HUES6 (cell line): ENCODE results near the gene MPC2.

ENCODE experiments used
- H3K27ac ChIP-seq: 2 replicates; pipeline ENCODE4 v1.7.0; 2013; ENCODE audit warnings: low read depth, mild to moderate bottlenecking, low read length, inconsistent platforms
- H3K27me3 ChIP-seq: 2 replicates; pipeline ENCODE4 v1.6.1; 2013; ENCODE audit warnings: low read length; ENCODE audit not compliant: control insufficient read depth, insufficient read depth
- H3K36me3 ChIP-seq: 2 replicates; pipeline ENCODE4 v1.6.1; 2013; ENCODE audit warnings: low read length; ENCODE audit not compliant: control insufficient read depth, insufficient read depth
- H3K4me1 ChIP-seq: 2 replicates; pipeline ENCODE4 v1.6.1; 2013; ENCODE audit warnings: low read length; ENCODE audit not compliant: control insufficient read depth, insufficient read depth
- H3K4me3 ChIP-seq: 2 replicates; pipeline ENCODE4 v1.5.1; 2013; ENCODE audit warnings: low read depth, low read length
- H3K9ac ChIP-seq: one replicate; pipeline ENCODE4 v1.6.1; 2013; ENCODE audit warnings: mild to moderate bottlenecking, low read length
- H3K9me3 ChIP-seq: 2 replicates; pipeline ENCODE4 v1.6.1; 2013; ENCODE audit warnings: low read depth, low read length; ENCODE audit not compliant: control insufficient read depth, insufficient read depth

The MPC2 gene

GRCh38 chr1:167922611-167923074 lies 14.2 kb downstream of the MPC2 start:
- H3K27ac ChIP-seq: no peak overlapping the region
- H3K4me3 ChIP-seq: no peak overlapping the region

GRCh38 chr1:167922023-167922422 lies 14.8 kb downstream of the MPC2 start:
- Histone ChIP-seq H3K36me3 (0 out of 2 replicates have a peak, but pooled peaks cover 2% of the 10 kb centered on the region), H3K27me3 (no peaks in the 10 kb centered on the region), H3K9ac (no peak overlapping the region), H3K4me1 (peaks cover 8% of the 10 kb centered on the region), H3K4me3 (no peak overlapping the region), H3K9me3 (no peaks in the 10 kb centered on the region), H3K27ac (no peak overlapping the region)

More at GRCh38 chr1:167922611-167923074, 14.2 kb downstream of the MPC2 start:
- no peak overlapping the region for H3K9ac ChIP-seq
- no peaks in the 10 kb centered on the region for H3K36me3 ChIP-seq
- H3K9me3 ChIP-seq: no peaks in the 10 kb centered on the region
- no peaks in the 10 kb centered on the region for H3K27me3 ChIP-seq
- peaks cover 10% of the 10 kb centered on the region for H3K4me1 ChIP-seq

GRCh38 chr1:167916766-167917511 lies 19.9 kb downstream of the MPC2 start:
- Histone ChIP-seq H3K4me3 (no peak overlapping the region), H3K9ac (no peak overlapping the region), H3K27me3 (no peaks in the 10 kb centered on the region), H3K9me3 (no peaks in the 10 kb centered on the region), H3K36me3 (0 out of 2 replicates have a peak, but pooled peaks cover 2% of the 10 kb centered on the region), H3K27ac (no peak overlapping the region), H3K4me1 (peaks cover 15% of the 10 kb centered on the region)

- no peak overlapping the region for H3K4me3 ChIP-seq
- H3K9me3 ChIP-seq: peaks cover 2% of the 10 kb centered on the region
- peaks cover 20% of the 10 kb centered on the region for H3K4me1 ChIP-seq
- no peak overlapping the region for H3K9ac ChIP-seq
- H3K27ac ChIP-seq: no peak overlapping the region
- H3K36me3 ChIP-seq: 0 out of 2 replicates have a peak, but pooled peaks cover 2% of the 10 kb centered on the region
- no peaks in the 10 kb centered on the region for H3K27me3 ChIP-seq
Observed at GRCh38 chr1:167915569-167915968, 21.3 kb downstream of the MPC2 start.

GRCh38 chr1:167913895-167914496 lies 22.9 kb downstream of the MPC2 start, which contains the start of gene ADCY10:
ADCY10 (minus strand) TSS chr1:167914134; CDS start chr1:167905140, 8,994 bp downstream.
- Histone ChIP-seq H3K27ac (no peak within 1 kb of the TSS), H3K36me3 (0 out of 2 replicates have a peak, but pooled peaks cover 2% of the 10 kb centered on the region)

GRCh38 chr1:167912294-167912693 lies 24.6 kb downstream of the MPC2 start:
- no peaks in the 10 kb centered on the region for H3K27me3 ChIP-seq
- no peak overlapping the region for H3K27ac ChIP-seq
- peaks cover 20% of the 10 kb centered on the region for H3K4me1 ChIP-seq
- no peak overlapping the region for H3K9ac ChIP-seq
- 0 out of 2 replicates have a peak, but pooled peaks cover 2% of the 10 kb centered on the region for H3K36me3 ChIP-seq
- H3K9me3 ChIP-seq: peaks cover 21% of the 10 kb centered on the region
- no peak overlapping the region for H3K4me3 ChIP-seq

More at GRCh38 chr1:167913895-167914496, 22.9 kb downstream of the MPC2 start, which contains the start of gene ADCY10:
- Histone ChIP-seq H3K27me3 (no peaks in the 10 kb centered on the region), H3K9me3 (peaks cover 17% of the 10 kb centered on the region), H3K4me1 (peaks cover 20% of the 10 kb centered on the region), H3K4me3 (no peak within 1 kb of the TSS), H3K9ac (no peak within 1 kb of the TSS)

- Histone ChIP-seq H3K27ac (no peak overlapping the region), H3K9me3 (peaks cover 21% of the 10 kb centered on the region)
Observed at GRCh38 chr1:167911413-167911812, 25.5 kb downstream of the MPC2 start.

GRCh38 chr1:167910530-167910929 lies 26.3 kb downstream of the MPC2 start:
- no peak overlapping the region for H3K27ac ChIP-seq
- H3K36me3 ChIP-seq: no peaks in the 10 kb centered on the region

More at GRCh38 chr1:167911413-167911812, 25.5 kb downstream of the MPC2 start:
- no peaks in the 10 kb centered on the region for H3K36me3 ChIP-seq
- no peak overlapping the region for H3K9ac ChIP-seq
- H3K4me1 ChIP-seq: peaks cover 20% of the 10 kb centered on the region
- H3K4me3 ChIP-seq: no peak overlapping the region
- no peaks in the 10 kb centered on the region for H3K27me3 ChIP-seq

GRCh38 chr1:167909691-167910180 lies 27.1 kb downstream of the MPC2 start:
- Histone ChIP-seq H3K27ac (no peak overlapping the region), H3K36me3 (no peaks in the 10 kb centered on the region), H3K9ac (no peak overlapping the region), H3K27me3 (no peaks in the 10 kb centered on the region), H3K4me1 (peaks cover 30% of the 10 kb centered on the region), H3K4me3 (no peak overlapping the region), H3K9me3 (peaks cover 21% of the 10 kb centered on the region)

More at GRCh38 chr1:167910530-167910929, 26.3 kb downstream of the MPC2 start:
- Histone ChIP-seq H3K4me1 (peaks cover 22% of the 10 kb centered on the region), H3K9ac (no peak overlapping the region), H3K9me3 (peaks cover 21% of the 10 kb centered on the region), H3K27me3 (no peaks in the 10 kb centered on the region), H3K4me3 (no peak overlapping the region)

GRCh38 chr1:167905671-167906070 lies 31.2 kb downstream of the MPC2 start:
- Histone ChIP-seq H3K36me3 (no peaks in the 10 kb centered on the region), H3K4me3 (no peak overlapping the region), H3K9me3 (peaks cover 20% of the 10 kb centered on the region), H3K27me3 (no peaks in the 10 kb centered on the region), H3K9ac (no peak overlapping the region), H3K4me1 (peaks cover 15% of the 10 kb centered on the region), H3K27ac (no peak overlapping the region)

GRCh38 chr1:167905182-167905581 lies 31.7 kb downstream of the MPC2 start:
- Histone ChIP-seq H3K36me3 (no peaks in the 10 kb centered on the region), H3K27ac (no peak overlapping the region), H3K27me3 (no peaks in the 10 kb centered on the region), H3K4me1 (peaks cover 15% of the 10 kb centered on the region), H3K9ac (no peak overlapping the region), H3K9me3 (peaks cover 15% of the 10 kb centered on the region), H3K4me3 (no peak overlapping the region)
